Kidney (tissue), 14 donors: ENCODE data around the gene C2CD2. TPM values are rescaled to one million over a fixed set of nuclear protein-coding genes. Genes with fewer than 3 reads are reported as not detected.

Source experiments
- DNase-seq, 5 donors: peaks; one replicate each; pipeline ENCODE4 v3.0.0-alpha.2; 2013 to 2020
- FAIRE-seq: peaks from 2 replicates; lab custom pipeline; 2012; peaks lifted over from hg19 to GRCh38; lab: Jason Lieb, UNC
- H3K27ac ChIP-seq, 2 donors: one replicate each; pipeline ENCODE4 v1.7.0; 2013; ENCODE audit warnings: low read depth in 2 of 2, low read length in 2 of 2, inconsistent platforms in 1 of 2
- H3K27me3 ChIP-seq: one replicate; pipeline ENCODE4 v1.7.1; 2013; ENCODE audit warnings: low read length, inconsistent platforms; ENCODE audit not compliant: control insufficient read depth, insufficient read depth
- H3K36me3 ChIP-seq, 3 donors: one replicate each; pipeline versions ENCODE4 v1.7.0 to v1.7.1; 2013; ENCODE audit warnings: low read length in 3 of 3, control low read depth in 1 of 3, inconsistent platforms in 1 of 3; ENCODE audit not compliant: insufficient read depth in 3 of 3, control insufficient read depth in 2 of 3
- H3K4me1 ChIP-seq, 3 donors: one replicate each; pipeline versions ENCODE4 v1.7.0 to v1.7.1; 2013; ENCODE audit warnings: low read length in 3 of 3, inconsistent platforms in 1 of 3, low read depth in 1 of 3; ENCODE audit not compliant: control insufficient read depth in 2 of 3, insufficient read depth in 2 of 3
- H3K4me3 ChIP-seq, 3 donors: one replicate each; pipeline versions ENCODE4 v1.7.0 to v1.8.1; 2013; ENCODE audit warnings: low read length in 3 of 3, control low read depth in 1 of 3, inconsistent platforms in 1 of 3
- H3K9ac ChIP-seq, 3 donors: one replicate each; pipeline versions ENCODE4 v1.7.0 to v1.7.1; 2013; ENCODE audit warnings: low read length in 3 of 3, control low read depth in 1 of 3, inconsistent platforms in 1 of 3
- H3K9me3 ChIP-seq, 3 donors: one replicate each; pipeline versions ENCODE4 v1.7.0 to v1.7.1; 2013; ENCODE audit warnings: low read length in 3 of 3, control low read depth in 1 of 3, inconsistent platforms in 1 of 3; ENCODE audit not compliant: control insufficient read depth in 2 of 3, insufficient read depth in 1 of 3
- CTCF ChIP-seq: IDR thresholded peaks from 3 replicates; pipeline ENCODE4 v1.5.1; 2012; ENCODE audit warnings: mild to moderate bottlenecking, moderate library complexity, borderline replicate concordance; ENCODE audit not compliant: insufficient read depth; ENCODE audit errors: extremely low read depth
- intact Hi-C: fragments of 100-400 bp; cut with DNase I; formaldehyde crosslinking; loops from one replicate; pipeline ENCODE4 v1.11.1; 2022
- polyA plus RNA-seq: library from polyadenylated mRNA; stranded (reverse); fragments of 350-450 nt; fragmentation: Illumina TruSeq; extraction: RNeasy Lipid Tissue Mini Kit (QIAGEN cat#74804); gene quantifications from one replicate; pipeline ENCODE4 v1.2.3, GENCODE V29; 2014; ENCODE audit warnings: low read depth, low replicate concordance; ENCODE audit not compliant: insufficient read depth
- total RNA-seq: library from RNA; stranded (reverse); fragmentation: NEBNext Ultra II Directional; extraction: Animal tissue kit (Norgen Biotek cat#: 25700); gene quantifications from one replicate; pipeline ENCODE4 v1.2.1, GENCODE V29; 2021
- donor health status: control.
- donor health status: control.
- donor health status: control.
- donor health status: control.
- donor health status: control.
- donor health status: DM: yes; HTN: yes; CAD: no.
- donor health status: Normal renal cell carcinoma (clear cell type).

C2CD2 gene
- total and polyA plus RNA-seq, 2 donors from 2014 or later = 7.6 to 25.6 TPM

- no peak for DNase-seq
- Histone ChIP-seq H3K9me3 (no peaks in the 10 kb centered on the region), H3K36me3 (peaks cover 0 to 27% (median 16%) of the 10 kb centered on the region in 3 donors), H3K4me3 (no peak overlapping the region), H3K27ac (no peak overlapping the region), H3K27me3 (no peaks in the 10 kb centered on the region), H3K4me1 (no peaks in the 10 kb centered on the region), H3K9ac (no peak overlapping the region)
- no peak for FAIRE-seq
- no peak for TF ChIP-seq CTCF
- intact Hi-C loops = no loop called here
Measured at GRCh38 chr21:41993744-41994143, 39.9 kb upstream of the C2CD2 start.

DNA sequence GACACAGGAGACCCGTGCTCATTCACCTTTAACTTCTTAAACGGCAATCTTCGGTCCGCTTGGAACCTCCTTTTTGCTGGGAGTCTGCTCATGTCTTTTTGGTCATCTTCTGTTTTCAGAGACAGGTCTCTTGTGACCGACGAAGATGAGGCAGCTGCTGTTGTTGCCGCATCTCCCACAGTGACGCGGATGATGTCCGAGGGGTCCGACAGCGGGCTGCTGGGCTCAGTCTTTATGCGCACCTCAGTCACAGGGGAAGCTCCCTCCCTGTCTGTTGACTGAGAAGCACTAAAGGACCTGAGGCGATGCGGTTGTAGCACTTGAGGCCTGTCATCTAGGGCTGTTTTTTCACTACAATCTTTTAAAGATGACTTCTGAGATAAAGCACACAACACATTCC is 38.8 kb upstream of the C2CD2 start:
- FAIRE-seq = no peak
- intact Hi-C loops = no loop called here

DNA sequence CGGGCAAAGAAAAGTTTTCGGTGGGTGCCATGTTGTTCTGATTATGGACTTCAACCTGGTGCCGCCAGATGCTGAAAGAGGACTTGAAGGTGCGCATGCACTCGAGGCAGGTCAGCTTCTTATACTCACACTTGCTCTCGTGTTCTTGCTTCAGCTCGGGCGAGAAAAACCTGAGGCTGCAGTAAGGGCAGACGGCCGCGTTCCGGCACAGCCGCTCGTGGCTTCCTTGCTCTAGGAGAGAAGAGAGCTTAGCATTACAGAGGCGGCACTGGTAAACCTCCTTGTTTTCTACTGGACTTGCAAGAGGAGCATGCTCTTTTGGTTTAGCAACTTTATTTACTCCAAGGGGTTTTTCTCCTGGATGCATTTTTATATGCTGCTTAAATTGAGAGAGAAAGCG is 37.8 kb upstream of the C2CD2 start:
- Histone ChIP-seq H3K27ac (no peak overlapping the region), H3K27me3 (no peaks in the 10 kb centered on the region), H3K9me3 (no peaks in the 10 kb centered on the region), H3K4me3 (no peak overlapping the region), H3K4me1 (no peaks in the 10 kb centered on the region), H3K36me3 (peaks cover 0 to 27% (median 16%) of the 10 kb centered on the region in 3 donors), H3K9ac (no peak overlapping the region)
- no peak for TF ChIP-seq CTCF
- DNase-seq (no peak), FAIRE-seq (no peak)
- intact Hi-C loops = no loop called here

More for the DNA sequence above, 38.8 kb upstream of the C2CD2 start:
- Histone ChIP-seq H3K9ac (no peak overlapping the region), H3K36me3 (peaks cover 0 to 27% (median 16%) of the 10 kb centered on the region in 3 donors), H3K4me1 (no peaks in the 10 kb centered on the region), H3K9me3 (no peaks in the 10 kb centered on the region), H3K4me3 (no peak overlapping the region), H3K27ac (no peak overlapping the region), H3K27me3 (no peaks in the 10 kb centered on the region)
- TF ChIP-seq CTCF = no peak
- no peak for DNase-seq

DNA sequence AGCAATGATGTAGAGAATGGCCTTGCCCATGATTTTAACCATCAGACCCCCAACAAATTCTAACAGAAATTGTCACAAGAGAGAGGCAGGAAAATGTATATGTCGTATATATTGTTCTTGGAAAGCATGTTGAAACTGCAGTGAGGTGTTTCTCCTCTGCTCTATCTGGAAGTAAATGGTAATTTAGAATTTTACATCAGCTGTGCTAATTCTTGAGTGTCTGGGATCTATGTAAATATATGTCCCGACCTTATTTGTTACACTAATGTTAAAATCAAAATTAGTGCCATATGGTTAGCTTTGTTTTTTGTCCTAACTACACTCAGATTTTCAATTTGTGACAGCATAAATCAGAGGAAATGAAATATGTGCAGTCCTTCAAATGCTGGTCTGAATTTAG is 35.9 kb upstream of the C2CD2 start:
- no peak overlapping the region for H3K27ac ChIP-seq
- peaks cover 0 to 27% (median 16%) of the 10 kb centered on the region in 3 donors for H3K36me3 ChIP-seq
- no peaks in the 10 kb centered on the region for H3K4me1 ChIP-seq
- intact Hi-C loops = no loop called here
- no peak overlapping the region for H3K4me3 ChIP-seq
- H3K9ac ChIP-seq = no peak overlapping the region
- FAIRE-seq (no peak), DNase-seq (no peak)
- no peaks in the 10 kb centered on the region for H3K27me3 ChIP-seq
- TF ChIP-seq CTCF = no peak
- H3K9me3 ChIP-seq = no peaks in the 10 kb centered on the region
